Measurements from ENCODE around the gene ADK.

ADK gene

GRCh38 chr10:74637685-74638084 lies 486.7 kb downstream of the ADK start:
- Mint-ChIP-seq H3K27ac (no peak overlapping the region), H3K4me1 (peaks cover 7% of the 10 kb centered on the region), H3K36me3 (ENCODE audit: low read depth) (peaks cover 32% of the 10 kb centered on the region), H3K27me3 (ENCODE audit: low read depth, poor library complexity) (peaks cover 4% of the 10 kb centered on the region), H3K4me3 (no peak overlapping the region), H3K9me3 (peaks cover 28% of the 10 kb centered on the region)
- no peak for DNase-seq
- TF ChIP-seq CTCF (IDR thresholded peaks at IDR 0.05), result no peak

GRCh38 chr10:74640134-74640921 lies 489.3 kb downstream of the ADK start:
- peaks cover 18% of the 10 kb centered on the region for H3K9me3 Mint-ChIP-seq
- no peak for DNase-seq
- no peak overlapping the region for H3K4me3 Mint-ChIP-seq
- H3K27me3 Mint-ChIP-seq (ENCODE audit: low read depth, poor library complexity), result peaks cover 4% of the 10 kb centered on the region
- peaks cover 25% of the 10 kb centered on the region for H3K36me3 Mint-ChIP-seq (ENCODE audit: low read depth)
- TF ChIP-seq CTCF (IDR thresholded peaks at IDR 0.05), result no peak
- peaks cover 7% of the 10 kb centered on the region for H3K4me1 Mint-ChIP-seq
- H3K27ac Mint-ChIP-seq, result no peak overlapping the region

GRCh38 chr10:74641659-74642058 lies 490.6 kb downstream of the ADK start:
- peaks cover 7% of the 10 kb centered on the region for H3K4me1 Mint-ChIP-seq
- no peak for DNase-seq
- H3K4me3 Mint-ChIP-seq, result no peak overlapping the region
- H3K27me3 Mint-ChIP-seq (ENCODE audit: low read depth, poor library complexity), result peaks cover 4% of the 10 kb centered on the region
- peaks cover 13% of the 10 kb centered on the region for H3K9me3 Mint-ChIP-seq
- H3K36me3 Mint-ChIP-seq (ENCODE audit: low read depth), result peaks cover 21% of the 10 kb centered on the region
- no peak overlapping the region for H3K27ac Mint-ChIP-seq
- TF ChIP-seq CTCF (IDR thresholded peaks at IDR 0.05), result no peak

- H3K27ac Mint-ChIP-seq, result no peak overlapping the region
- TF ChIP-seq CTCF (IDR thresholded peaks at IDR 0.05), result no peak
- no peak overlapping the region for H3K4me3 Mint-ChIP-seq
- no peak for DNase-seq
- peaks cover 21% of the 10 kb centered on the region for H3K36me3 Mint-ChIP-seq (ENCODE audit: low read depth)
- peaks cover 7% of the 10 kb centered on the region for H3K4me1 Mint-ChIP-seq
- H3K27me3 Mint-ChIP-seq (ENCODE audit: low read depth, poor library complexity), result peaks cover 4% of the 10 kb centered on the region
- peaks cover 13% of the 10 kb centered on the region for H3K9me3 Mint-ChIP-seq
Observed at GRCh38 chr10:74642901-74643595, 492.0 kb downstream of the ADK start.

GRCh38 chr10:74643596-74643975 lies 492.6 kb downstream of the ADK start:
- Mint-ChIP-seq H3K4me1 (peaks cover 7% of the 10 kb centered on the region), H3K9me3 (peaks cover 13% of the 10 kb centered on the region), H3K27ac (no peak overlapping the region), H3K4me3 (no peak overlapping the region), H3K27me3 (ENCODE audit: low read depth, poor library complexity) (peaks cover 4% of the 10 kb centered on the region), H3K36me3 (ENCODE audit: low read depth) (peaks cover 21% of the 10 kb centered on the region)
- DNase-seq, result no peak
- no peak for TF ChIP-seq CTCF (IDR thresholded peaks at IDR 0.05)

All from nephron progenitor cell (in vitro differentiated cells).